Islet precursor cell (in vitro differentiated cells): ENCODE results near the gene DPY19L1.
"Not testable (repeated sequence)": the region's sequence is repeated elsewhere in the genome, so short reads cannot be mapped to it uniquely, and the experiment has no call there.

Experiments
- DNase-seq: peaks from one replicate; pipeline ENCODE4 v3.0.0-alpha.2; 2018

The DPY19L1 gene

DNA sequence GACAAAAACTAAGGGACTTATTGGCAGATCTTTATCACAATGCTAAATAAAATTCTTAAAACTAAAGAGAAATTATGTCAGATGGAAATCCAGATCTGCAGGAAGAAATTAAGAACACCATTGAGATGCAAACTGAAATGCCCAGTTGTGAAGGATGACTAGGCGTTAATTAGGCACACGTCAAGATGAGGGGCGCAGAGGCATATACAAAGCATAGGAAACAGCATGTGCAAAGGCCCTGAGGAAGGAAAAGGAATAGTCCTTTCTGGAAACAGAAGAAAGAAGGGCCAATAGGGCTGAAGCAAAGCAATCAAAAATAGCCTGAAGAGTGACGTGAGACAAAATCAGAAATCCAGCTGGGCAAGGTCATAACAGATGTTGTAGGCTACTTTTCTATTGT, 53.1 kb downstream of the DPY19L1 start:
- DNase-seq: not testable (repeated sequence)

- no peak for DNase-seq
Measured at GRCh38 chr7:34982371-34983019, 54.8 kb downstream of the DPY19L1 start.

DNA sequence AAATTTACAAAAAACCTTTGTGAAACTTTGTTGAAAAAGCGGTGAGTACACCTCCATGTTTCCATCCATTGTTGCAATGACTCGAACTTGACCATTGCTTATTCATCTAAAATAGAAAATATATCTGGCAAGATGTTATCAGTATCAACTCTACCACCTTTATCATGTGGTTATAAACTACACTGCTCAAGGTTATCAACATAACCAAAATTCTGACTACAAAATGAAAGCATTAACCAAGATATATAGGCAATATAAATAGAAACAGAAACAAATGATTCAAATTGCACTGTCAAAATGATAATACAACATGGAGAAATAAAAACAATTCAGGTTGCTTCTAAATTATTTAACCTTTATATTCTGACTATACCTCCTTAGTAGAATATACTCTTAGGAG, 58.2 kb downstream of the DPY19L1 start:
- DNase-seq: not testable (repeated sequence)

DNA sequence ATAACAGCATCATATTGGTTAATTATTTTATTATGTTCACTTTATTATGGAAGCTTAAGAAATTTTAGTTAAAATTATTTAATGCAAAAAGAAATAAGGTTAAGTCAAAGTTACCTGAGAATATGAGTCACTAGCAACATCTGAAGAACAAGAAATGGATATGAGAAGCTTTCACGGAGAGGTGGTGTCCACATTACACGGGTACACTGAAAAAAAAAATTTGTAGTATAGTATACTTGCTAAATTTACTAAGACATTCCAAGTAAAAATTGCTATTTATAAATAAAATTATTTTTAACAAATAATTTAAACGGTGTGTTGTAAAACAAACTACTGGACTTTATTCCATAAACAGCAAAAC, 63.9 kb downstream of the DPY19L1 start:
- DNase-seq: no peak

DNA sequence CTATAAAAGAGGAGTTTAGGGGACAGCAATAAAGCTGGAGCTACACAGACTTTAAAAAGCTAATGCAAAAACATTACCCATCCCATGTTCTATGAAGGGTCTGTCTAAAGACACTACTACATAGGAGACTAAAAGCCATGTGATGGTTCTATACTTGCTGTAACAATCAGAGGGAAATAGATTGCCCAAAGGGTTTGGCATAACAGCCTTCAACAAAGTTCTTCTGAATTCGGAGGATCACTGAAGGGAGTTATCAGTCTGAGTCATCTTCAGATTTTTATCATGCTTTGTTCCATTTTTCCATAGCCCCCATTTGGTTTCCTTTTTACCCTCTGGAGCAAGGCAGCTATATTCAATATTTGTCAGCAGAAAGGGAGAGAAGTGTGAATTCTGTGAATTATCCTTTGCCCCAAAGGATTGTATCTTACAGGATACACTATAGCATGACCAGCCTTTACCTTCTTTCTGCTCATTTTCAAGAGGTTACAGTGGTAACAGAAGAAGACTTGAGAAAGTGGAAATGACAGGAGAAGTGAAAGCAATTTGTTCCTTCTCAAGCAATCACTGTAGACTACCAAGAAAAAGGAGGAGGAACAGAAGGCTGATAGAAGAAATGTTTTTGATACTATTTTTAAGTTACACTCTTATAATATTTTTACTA, 64.4 kb downstream of the DPY19L1 start:
- DNase-seq: not testable (repeated sequence)

DNA sequence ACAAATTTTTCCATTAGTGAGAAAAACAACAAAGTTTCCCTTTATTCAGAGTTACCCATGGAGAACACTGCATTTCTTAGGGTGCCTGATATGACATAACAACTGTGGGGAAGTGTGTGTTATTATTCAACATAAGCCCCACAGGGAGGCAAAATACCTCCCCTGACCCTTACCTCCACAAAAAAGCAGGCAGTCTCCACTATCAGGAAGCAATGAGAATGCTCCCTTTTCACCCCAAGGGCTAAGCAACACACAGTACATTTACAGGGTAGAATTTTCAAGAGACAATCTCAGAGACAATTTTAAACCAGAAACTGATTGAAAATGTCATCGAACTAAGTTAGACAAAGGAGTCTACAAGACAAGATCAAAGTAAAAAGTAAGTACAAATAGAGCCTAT, 69.5 kb downstream of the DPY19L1 start:
- DNase-seq: not testable (repeated sequence)

GRCh38 chr7:34966504-34966903, 70.8 kb downstream of the DPY19L1 start:
- not testable (repeated sequence) for DNase-seq

- DNase-seq: no peak
Measured at GRCh38 chr7:34958021-34958420, 79.3 kb downstream of the DPY19L1 start.

DNA sequence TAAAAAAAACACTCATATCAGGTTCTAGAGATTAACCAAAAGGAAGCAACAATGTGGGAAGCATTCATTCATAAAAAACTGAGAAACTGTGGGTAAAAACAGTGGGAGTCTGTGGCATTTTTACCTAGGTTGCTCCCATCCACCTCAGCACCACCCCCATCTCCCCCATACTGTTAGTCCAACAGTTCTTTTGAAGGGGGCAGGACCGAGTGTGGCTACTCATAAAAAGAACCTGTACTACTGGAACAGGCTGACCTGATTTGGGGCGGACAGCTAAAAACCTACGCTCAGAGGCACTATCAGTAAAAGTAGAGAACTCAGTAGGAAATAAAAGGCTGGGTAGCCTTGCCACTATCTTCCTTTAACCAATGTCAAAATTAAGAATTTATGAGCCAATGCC, 84.5 kb downstream of the DPY19L1 start:
- DNase-seq: no peak

GRCh38 chr7:34949361-34949760, 87.9 kb downstream of the DPY19L1 start:
- no peak for DNase-seq

DNA sequence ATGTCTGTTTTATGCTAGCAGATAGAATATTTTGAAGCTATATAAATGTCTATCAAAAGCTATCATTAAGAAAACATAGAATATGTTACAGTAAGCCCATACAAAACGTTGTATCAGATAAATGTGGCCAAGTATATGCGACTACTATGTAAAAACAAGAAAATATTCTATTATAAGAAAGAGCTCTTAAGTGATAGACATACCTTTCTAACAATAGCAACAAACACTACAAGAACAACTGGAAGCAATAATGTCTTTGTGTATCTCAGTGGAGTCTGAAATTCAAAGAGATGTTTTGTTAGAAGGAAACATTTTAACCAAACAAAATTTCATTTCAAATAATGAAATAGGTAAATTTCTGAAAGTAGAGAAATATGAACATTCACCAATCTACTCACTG, 89.9 kb downstream of the DPY19L1 start:
- not testable (repeated sequence) for DNase-seq

GRCh38 chr7:34946486-34946885, 90.8 kb downstream of the DPY19L1 start:
- no peak for DNase-seq

GRCh38 chr7:34945894-34946477, 91.3 kb downstream of the DPY19L1 start:
- DNase-seq: not testable (repeated sequence)

DNA sequence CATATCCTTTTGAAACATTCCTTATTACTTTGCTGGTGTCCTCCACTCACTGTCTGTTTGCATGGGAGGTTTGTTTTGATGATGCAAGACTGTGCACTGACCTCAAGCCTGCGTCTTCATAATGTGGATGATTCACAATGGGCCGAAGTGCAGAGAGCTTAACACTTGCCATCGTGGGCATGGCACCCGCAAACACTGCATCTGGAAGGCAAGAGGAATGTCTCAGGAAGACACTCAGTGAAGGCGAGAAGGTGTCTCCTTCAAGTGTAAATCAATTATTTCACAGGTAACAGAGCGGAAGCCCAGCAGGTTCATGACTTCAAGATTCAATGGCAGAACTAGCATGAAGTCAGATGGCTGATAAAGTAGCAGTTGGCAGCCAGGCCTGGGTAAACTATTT, 98.1 kb downstream of the DPY19L1 start:
- no peak for DNase-seq

DNA sequence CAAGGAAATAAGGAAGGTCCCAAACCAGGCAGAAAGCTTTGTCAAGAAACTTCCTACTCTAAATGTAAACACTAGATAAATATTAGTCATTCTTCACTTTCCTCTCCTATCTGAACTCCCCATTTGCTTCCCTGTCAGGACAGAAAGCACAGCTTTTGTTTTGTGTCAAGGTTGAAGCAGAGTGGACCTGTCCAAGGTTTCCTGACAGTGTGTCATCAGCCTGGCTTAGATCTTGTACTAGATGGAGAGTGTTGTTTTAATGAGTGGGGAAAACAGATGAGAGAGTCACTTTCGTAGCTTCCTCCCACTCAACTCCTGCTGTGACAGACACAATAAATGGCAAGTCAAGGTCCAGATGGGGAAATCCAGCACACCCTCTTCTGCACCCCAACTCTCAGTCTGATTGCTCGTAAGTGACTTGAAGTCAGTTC, 101.5 kb downstream of the DPY19L1 start:
- not testable (repeated sequence) for DNase-seq

DNA sequence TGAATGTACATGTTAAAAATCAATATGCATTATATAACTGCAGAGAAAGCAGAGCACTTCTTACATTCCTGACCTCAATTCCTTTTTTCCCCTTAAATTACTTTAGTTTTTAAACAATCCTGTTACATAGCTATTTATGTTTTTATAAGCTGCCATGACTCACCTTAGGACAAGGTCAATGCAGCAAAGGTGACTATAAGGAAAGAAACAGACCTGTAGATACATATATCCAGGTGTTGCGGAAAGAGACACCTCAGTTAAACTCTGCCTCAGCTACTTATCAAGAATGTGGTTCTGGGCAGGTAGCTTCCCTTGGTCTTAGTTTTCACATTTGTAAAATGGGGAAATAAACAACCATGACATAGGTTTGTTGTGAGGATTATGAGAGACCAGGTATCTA, 105.5 kb downstream of the DPY19L1 start:
- no peak for DNase-seq

DNA sequence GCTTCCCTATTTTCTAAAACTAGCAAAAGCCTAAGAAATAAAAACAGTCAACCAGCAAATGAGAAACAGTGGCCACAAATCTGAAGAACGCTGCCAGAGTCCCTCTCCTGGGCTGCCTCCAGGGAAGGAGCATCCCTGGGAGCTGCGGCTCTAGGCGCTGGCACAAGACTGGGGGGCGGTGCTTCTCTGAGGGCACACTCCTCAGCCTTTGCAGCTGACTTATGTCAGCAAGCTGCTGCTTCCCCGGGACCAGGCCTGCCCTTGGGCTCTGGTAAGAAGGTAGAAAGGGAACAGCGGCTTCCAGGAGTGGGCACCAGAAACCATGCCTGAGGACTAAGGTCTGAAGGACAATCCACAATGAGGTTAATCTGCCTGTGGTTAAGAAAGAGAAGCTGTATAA, 107.5 kb downstream of the DPY19L1 start:
- DNase-seq: peak; percentile 55

DNA sequence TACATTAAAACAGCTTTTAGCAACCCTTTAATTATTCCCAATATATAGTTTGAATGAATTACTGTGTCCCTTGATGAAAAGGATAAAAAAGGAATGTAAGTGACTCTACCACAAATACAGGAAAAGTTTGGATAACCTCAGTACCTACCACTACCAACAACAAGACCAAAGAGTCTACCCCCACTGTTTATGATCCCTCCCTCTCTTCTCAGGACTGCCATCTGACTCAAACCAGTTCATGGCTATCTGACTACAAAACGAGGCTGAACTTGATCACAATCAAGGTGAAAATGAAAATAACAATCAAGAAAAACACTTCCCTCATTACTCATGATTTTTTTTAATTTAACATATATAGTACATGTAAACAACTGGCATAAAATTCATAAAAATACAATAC, 108.7 kb downstream of the DPY19L1 start:
- DNase-seq: no peak

GRCh38 chr7:34928052-34928451, 109.2 kb downstream of the DPY19L1 start:
- DNase-seq: peak; percentile 87

DNA sequence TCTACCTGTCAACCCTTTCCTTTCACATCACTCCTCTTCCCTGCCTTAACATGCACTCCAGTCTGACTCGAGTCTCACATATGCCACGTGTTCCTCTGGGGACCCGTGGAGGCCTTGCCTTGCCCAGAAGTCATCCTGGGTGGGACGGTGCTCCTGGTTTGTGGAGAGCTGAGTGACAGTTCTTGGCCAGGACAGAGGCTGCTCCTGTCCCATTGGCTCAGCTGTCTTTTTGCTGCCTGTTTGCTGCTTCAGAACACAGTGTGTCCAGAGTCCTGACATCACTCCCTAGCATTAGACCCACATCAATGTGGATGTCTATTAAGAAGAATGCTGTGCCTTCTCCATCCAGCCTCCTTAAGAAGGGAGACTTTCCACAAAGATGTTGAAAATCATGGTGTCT, 116.8 kb downstream of the DPY19L1 start:
- not testable (repeated sequence) for DNase-seq

DNA sequence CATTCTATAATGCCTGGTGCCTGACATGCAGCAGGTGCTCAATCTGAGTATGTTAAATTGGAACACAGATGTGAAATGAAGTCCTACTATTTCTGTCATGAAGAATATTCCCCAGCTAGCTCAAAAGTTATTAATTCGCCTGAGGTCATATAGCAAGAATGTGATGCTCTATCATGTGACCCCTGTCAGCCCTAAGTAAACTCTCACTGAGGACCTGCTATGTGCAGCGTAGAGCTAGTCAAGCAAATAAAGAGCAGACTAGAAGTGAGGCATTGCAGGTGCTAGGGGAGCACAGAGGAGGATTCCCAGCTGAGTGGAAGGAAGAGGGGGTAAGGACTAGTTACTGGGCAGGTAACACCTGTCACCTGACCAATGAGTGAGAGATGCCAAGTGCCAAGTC, 118.2 kb downstream of the DPY19L1 start:
- DNase-seq: not testable (repeated sequence)

GRCh38 chr7:34918198-34918861, 119.0 kb downstream of the DPY19L1 start:
- not testable (repeated sequence) for DNase-seq

GRCh38 chr7:34917515-34917914, 119.8 kb downstream of the DPY19L1 start:
- not testable (repeated sequence) for DNase-seq

- no peak for DNase-seq
Measured at GRCh38 chr7:34916267-34916666, 121.0 kb downstream of the DPY19L1 start.
